Stomach smooth muscle (tissue), 2 donors: ENCODE data around the gene CD40.

Experiments used
- H3K27ac ChIP-seq: one replicate; pipeline ENCODE4 v1.7.0; 2013; ENCODE audit warnings: mild to moderate bottlenecking, low read length, inconsistent platforms
- H3K27me3 ChIP-seq, 2 donors: one replicate each; pipeline ENCODE4 v1.7.0; 2013; ENCODE audit warnings: low read length in 2 of 2; ENCODE audit not compliant: insufficient read depth in 2 of 2, control insufficient read depth in 1 of 2
- H3K36me3 ChIP-seq, 2 donors: one replicate each; pipeline ENCODE4 v1.7.0; 2013; ENCODE audit warnings: low read length in 2 of 2; ENCODE audit not compliant: control insufficient read depth in 2 of 2, insufficient read depth in 2 of 2
- H3K4me1 ChIP-seq: one replicate; pipeline ENCODE4 v1.7.0; 2013; ENCODE audit warnings: low read length; ENCODE audit not compliant: control insufficient read depth, insufficient read depth
- H3K4me3 ChIP-seq, 2 donors: one replicate each; pipeline ENCODE4 v1.7.0; 2013; ENCODE audit warnings: low read length in 2 of 2
- H3K9ac ChIP-seq, 2 donors: one replicate each; pipeline ENCODE4 v1.7.0; 2013; ENCODE audit warnings: low read length in 2 of 2, mild to moderate bottlenecking in 1 of 2
- H3K9me3 ChIP-seq, 2 donors: one replicate each; pipeline ENCODE4 v1.7.0; 2013; ENCODE audit warnings: low read length in 2 of 2; ENCODE audit not compliant: control insufficient read depth in 2 of 2
- donor health status: healthy.
- donor health status: Pancreatic carcinoma.

CD40 gene

DNA sequence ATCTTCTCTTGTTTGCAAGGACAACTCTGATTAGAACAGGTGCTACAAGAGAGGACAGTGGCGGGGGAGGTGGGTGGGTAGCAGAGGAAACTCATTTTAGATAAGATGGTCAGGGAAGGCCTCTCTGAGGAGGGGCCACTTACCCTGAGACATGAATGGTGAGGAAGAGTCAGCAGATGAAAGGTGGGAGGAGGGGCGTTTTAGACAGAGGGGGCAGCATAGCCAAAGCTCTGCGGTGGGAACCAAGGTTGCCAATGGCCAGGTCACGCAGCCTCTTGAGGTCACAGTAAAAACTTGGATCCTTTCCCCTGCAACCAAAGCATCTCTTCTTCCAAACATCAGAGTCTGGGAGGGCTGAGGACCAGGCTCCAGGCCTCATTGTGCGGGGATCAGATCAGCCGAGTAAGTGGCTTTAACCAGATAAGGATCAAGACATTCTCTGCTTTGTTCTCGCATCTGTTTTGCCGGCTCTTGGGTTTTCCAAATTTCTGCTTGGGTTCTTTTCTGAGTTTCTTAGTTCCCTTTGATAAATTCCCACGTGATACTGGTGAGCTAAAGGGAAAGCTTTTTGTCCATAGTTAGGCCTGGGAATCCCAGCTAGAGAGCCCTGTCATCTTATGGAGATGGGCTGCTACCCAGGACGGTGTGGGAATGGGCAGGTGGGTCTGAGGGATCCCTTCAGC is 5.5 kb upstream of the CD40 start:
- Histone ChIP-seq H3K36me3 (no peaks in the 10 kb centered on the region), H3K4me3 (no peak overlapping the region), H3K4me1 (peaks cover 7% of the 10 kb centered on the region), H3K27ac (no peak overlapping the region), H3K27me3 (peaks cover 9 to 12% of the 10 kb centered on the region in 2 donors), H3K9me3 (no peaks in the 10 kb centered on the region), H3K9ac (no peak overlapping the region)

DNA sequence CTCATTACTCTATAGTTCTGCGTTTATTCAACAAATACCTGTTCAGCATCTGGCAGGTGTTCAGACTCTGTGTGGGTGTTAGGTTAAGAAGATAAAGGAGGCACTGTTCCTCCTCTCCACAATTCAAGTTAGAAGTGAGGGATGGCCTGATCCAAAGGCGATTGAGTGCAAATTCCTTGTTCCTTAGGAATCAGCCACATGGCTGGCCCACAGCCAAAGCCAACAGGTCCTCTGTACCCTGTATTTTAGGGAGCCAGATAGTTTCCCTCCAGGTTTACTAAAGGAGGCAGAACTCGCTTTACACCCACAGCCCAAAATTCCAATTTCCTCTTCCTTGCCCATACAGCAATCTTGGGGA is 5.0 kb upstream of the CD40 start:
- Histone ChIP-seq H3K9ac (no peak overlapping the region), H3K27me3 (peaks cover 6 to 12% of the 10 kb centered on the region in 2 donors), H3K4me1 (peaks cover 11% of the 10 kb centered on the region), H3K4me3 (no peak overlapping the region), H3K27ac (no peak overlapping the region), H3K9me3 (no peaks in the 10 kb centered on the region), H3K36me3 (no peaks in the 10 kb centered on the region)

DNA sequence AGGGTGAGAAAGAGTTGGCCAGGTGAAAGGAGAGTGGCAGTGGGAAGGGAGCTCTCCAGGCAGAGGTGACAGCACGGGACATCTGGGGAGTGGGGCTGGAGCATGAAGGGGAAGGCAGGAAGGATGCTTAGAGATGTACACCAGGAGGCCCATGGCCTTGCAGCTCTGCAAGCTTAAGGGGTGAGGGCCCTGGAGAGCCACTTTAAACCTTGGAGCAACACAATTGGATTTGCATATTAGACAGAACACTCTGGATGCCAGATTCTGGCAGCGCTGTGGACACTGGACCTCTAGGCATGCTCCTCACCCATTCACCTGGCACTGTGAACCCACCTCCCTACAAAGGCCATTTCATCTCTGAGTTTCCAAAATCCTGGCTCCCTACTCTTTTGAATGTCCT is 3.7 kb upstream of the CD40 start:
- Histone ChIP-seq H3K27ac (no peak overlapping the region), H3K27me3 (peaks cover 3 to 6% of the 10 kb centered on the region in 2 donors), H3K9ac (no peak overlapping the region), H3K4me1 (peaks cover 16% of the 10 kb centered on the region), H3K4me3 (no peak overlapping the region), H3K9me3 (no peaks in the 10 kb centered on the region), H3K36me3 (no peaks in the 10 kb centered on the region)

DNA sequence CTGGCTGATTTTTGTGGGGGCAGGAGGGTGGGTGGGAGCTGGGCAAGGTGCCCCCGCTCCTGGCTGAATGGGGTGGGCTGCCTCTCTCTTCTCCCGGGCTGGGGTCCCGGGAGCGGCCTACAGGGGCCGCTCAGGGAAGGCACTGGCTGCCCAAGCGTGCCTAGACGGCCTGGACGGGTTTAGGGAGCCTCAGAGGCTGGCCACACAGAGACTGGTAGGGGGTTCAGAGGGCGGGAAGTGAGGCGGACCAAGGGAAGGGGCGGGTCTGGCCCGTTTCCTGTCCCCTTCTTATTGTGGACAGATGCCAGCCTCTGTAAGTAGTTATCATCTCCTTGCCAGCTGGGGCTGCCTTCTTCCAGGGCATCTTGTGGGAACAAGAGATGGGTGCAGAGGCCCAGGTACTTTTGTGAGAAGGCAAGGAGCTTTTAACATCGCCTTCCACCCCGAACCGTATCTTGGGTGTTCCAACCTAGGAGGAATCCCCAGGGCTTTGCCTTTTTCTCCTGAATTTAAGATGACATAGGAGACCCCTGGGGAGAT is 437 bp downstream of the CD40 start:
- Histone ChIP-seq H3K9ac (peak overlapping the region in 1 of 2 donors; percentile 75), H3K4me3 (peak overlapping the region; percentile 79 to 84), H3K27me3 (no peaks in the 10 kb centered on the region)

DNA sequence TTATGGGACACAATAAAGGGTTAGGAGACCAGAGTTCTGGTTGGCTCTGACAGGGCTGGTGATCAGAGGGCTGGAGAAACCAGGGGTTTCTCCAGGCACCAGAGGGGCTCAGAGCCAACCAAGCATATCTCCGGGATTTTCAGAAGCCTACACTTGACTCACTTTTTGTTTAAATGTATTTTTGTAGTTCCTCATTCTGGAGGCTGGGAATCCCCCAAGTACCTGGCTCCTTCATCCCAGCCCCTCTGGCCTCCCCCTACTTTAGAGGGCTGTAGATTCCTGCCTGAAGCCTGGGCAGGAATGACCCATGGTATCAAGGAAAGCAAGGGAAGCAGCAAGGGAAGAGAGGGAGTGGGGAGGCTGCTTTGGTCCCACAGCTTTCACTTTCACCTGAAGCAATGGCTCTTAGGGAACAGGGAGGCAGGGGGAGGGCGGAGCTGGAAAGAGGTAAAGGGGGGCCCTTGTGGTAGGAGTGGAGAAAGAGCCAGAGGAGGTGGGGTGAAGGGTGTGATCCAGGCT is 973 bp downstream of the CD40 start:
- Histone ChIP-seq H3K27ac (peak overlapping the region; percentile 73), H3K9ac (peak overlapping the region in 1 of 2 donors; percentile 75), H3K9me3 (no peaks in the 10 kb centered on the region), H3K36me3 (peaks cover 5 to 12% of the 10 kb centered on the region in 2 donors), H3K4me3 (peak overlapping the region; percentile 79 to 84), H3K27me3 (no peaks in the 10 kb centered on the region), H3K4me1 (peaks cover 32% of the 10 kb centered on the region)

More for the DNA sequence above, 437 bp downstream of the CD40 start:
- Histone ChIP-seq H3K27ac (peak overlapping the region; percentile 73), H3K4me1 (peaks cover 32% of the 10 kb centered on the region), H3K9me3 (no peaks in the 10 kb centered on the region), H3K36me3 (peaks cover 5 to 9% of the 10 kb centered on the region in 2 donors)

DNA sequence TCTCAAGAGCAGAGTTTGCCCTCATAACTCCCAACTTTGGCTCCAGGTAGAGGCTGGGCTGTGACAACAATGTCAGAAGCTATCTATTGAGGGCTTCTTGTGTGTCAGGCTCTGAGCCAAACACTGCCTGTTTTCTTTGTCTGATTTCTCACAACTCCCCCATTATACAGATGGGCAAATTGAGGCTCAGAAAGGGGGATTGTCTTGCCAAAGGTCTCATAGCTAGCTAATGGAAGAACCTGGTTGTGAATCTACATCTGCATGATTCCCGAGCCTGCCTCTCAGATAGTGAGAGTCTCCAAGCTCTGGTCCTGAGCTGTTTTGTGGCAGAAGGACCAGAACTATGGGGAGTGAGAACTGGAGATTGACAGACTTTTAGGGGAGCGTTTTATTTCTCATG is 1.4 kb downstream of the CD40 start:
- H3K4me1 ChIP-seq = peaks cover 32% of the 10 kb centered on the region
- H3K4me3 ChIP-seq = no peak overlapping the region
- no peaks in the 10 kb centered on the region for H3K27me3 ChIP-seq
- H3K9me3 ChIP-seq = no peaks in the 10 kb centered on the region
- H3K27ac ChIP-seq = peak overlapping the region; percentile 73
- peaks cover 5 to 12% of the 10 kb centered on the region in 2 donors for H3K36me3 ChIP-seq
- peak overlapping the region in 1 of 2 donors; percentile 29 for H3K9ac ChIP-seq

DNA sequence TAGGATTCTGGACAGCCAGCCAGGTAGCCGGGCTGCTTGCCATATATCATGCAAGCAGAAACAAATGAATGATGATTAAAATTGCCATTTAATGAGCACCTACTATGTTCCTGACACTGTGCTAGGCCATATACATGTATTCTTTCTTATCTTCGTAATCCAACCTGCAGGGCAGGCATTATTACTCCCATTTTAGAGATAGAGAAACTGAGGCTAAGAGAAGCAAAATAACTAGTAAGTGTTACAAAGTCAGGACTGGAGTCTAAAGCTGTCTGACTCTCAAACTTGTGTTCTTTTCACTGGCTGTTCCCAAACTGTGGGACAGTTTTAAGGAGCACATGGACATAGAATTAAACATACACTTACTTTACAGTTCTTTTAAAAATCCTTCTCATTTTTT is 2.0 kb downstream of the CD40 start:
- no peaks in the 10 kb centered on the region for H3K9me3 ChIP-seq
- no peaks in the 10 kb centered on the region for H3K27me3 ChIP-seq
- no peak overlapping the region for H3K9ac ChIP-seq
- H3K4me1 ChIP-seq = peaks cover 32% of the 10 kb centered on the region
- H3K4me3 ChIP-seq = no peak overlapping the region
- peaks cover 5 to 12% of the 10 kb centered on the region in 2 donors for H3K36me3 ChIP-seq
- no peak overlapping the region for H3K27ac ChIP-seq

DNA sequence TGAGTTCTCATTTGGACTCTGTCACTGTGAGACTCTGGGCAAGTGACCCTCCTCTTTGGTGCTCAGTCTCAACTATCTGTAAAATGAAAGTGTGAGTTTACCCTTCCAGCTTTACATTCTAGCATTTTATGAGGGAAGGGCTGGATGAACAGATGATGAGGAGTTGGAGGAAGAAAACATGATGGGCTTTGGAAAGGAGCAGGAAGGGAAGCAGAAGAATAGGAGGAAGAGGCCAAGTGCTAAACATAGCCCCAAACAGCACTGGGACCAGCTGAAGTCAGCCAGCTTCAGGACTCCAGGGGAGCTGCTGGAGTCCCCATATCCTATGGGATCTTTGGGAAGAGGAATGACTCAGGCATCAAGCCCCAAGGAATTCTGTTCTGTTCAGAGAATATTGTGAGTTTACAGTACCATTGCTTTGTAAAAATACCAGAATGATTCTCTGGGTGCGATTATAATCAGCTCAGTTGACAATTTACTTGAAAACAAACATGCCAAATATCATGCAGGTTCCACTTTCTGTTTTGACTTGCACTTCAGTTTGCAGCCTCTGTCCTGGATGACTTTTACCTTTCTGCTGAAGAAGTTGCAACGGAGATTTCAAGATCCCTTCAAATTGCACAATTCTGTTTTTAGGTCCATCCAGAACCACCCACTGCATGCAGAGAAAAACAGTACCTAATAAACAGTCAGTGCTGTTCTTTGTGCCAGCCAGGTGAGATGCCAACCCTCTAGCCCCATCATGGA is 3.2 kb downstream of the CD40 start:
- Histone ChIP-seq H3K27me3 (no peaks in the 10 kb centered on the region), H3K4me1 (peaks cover 32% of the 10 kb centered on the region)

DNA sequence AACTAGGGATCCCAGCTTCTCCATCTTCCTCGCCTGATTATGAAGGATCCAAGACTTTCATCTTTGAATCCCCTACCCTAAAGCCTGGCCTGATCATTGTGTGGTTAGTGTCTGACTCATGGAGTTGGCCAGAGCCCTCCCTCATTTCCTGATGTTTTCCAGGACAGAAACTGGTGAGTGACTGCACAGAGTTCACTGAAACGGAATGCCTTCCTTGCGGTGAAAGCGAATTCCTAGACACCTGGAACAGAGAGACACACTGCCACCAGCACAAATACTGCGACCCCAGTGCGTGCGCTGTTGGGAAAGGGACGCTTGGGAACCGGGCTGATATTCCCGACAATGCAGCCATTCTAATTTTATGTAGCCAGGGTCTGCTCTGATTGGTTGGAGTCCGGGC is 4.0 kb downstream of the CD40 start:
- peaks cover 5 to 16% of the 10 kb centered on the region in 2 donors for H3K36me3 ChIP-seq
- no peak overlapping the region for H3K27ac ChIP-seq
- H3K4me3 ChIP-seq = no peak overlapping the region
- peaks cover 30% of the 10 kb centered on the region for H3K4me1 ChIP-seq
- no peaks in the 10 kb centered on the region for H3K27me3 ChIP-seq
- H3K9ac ChIP-seq = no peak overlapping the region
- no peaks in the 10 kb centered on the region for H3K9me3 ChIP-seq

More for the DNA sequence above, 3.2 kb downstream of the CD40 start:
- H3K9me3 ChIP-seq = no peaks in the 10 kb centered on the region
- H3K9ac ChIP-seq = no peak overlapping the region
- H3K27ac ChIP-seq = no peak overlapping the region
- peaks cover 5 to 16% of the 10 kb centered on the region in 2 donors for H3K36me3 ChIP-seq
- no peak overlapping the region for H3K4me3 ChIP-seq

DNA sequence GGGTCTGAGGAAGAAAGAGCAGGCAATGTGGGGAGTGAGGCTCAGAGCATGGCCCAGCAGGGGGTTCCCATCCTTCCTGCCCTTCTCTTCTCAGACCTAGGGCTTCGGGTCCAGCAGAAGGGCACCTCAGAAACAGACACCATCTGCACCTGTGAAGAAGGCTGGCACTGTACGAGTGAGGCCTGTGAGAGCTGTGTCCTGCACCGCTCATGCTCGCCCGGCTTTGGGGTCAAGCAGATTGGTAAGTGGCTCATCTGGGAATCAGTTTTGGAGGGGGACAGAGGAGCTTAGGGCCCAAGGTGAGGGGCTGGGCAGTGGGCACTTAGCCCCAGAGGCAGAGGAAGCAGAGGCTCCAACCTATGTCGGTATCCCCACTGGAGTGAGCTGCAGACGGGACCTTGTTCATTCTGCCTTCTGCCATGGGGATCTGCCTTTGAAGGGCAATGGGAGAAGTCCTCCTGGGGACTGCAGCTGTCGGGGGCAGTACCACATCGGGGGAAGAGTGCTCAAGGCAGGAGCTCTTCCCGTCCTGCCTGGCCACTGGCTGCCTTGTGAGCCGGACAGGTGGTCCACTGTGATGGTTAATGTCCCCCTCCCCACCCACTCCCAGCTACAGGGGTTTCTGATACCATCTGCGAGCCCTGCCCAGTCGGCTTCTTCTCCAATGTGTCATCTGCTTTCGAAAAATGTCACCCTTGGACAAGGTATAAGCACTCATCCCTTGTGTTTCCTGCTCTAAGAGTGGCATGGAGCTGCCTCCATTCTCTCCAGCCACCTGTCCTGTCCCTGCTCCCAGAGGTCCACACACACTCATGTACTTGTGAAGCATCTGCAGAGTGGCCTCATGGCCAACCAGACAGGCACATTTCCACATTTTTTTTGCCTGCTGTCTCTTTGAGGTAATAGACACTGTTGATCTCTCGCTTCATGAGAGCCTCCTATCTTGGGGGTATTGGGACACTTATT is 4.7 kb downstream of the CD40 start:
- Histone ChIP-seq H3K4me1 (peaks cover 23% of the 10 kb centered on the region), H3K9ac (no peak overlapping the region), H3K27me3 (no peaks in the 10 kb centered on the region), H3K27ac (no peak overlapping the region), H3K9me3 (no peaks in the 10 kb centered on the region), H3K36me3 (peaks cover 5 to 16% of the 10 kb centered on the region in 2 donors), H3K4me3 (no peak overlapping the region)
